Pancreas (tissue), 10 donors: ENCODE measurements around the gene METTL22. TPM values are rescaled to one million over a fixed set of nuclear protein-coding genes. Genes with fewer than 3 reads are reported as not detected.

Experiments
- ATAC-seq, 4 donors: fragments of 200-7000 bp; cut with Tn5 transposase; one replicate each; pipeline versions ENCODE4 v1.8.0 to v1.9.1; 2020; ENCODE audit warnings: mild to moderate bottlenecking in 4 of 4, moderate library complexity in 4 of 4
- DNase-seq, 6 donors: peaks; one replicate each; pipeline ENCODE4 v3.0.0-alpha.2; 2020
- FAIRE-seq: peaks from 2 replicates; lab custom pipeline; 2012; peaks lifted over from hg19 to GRCh38; lab: Jason Lieb, UNC
- H3K27ac ChIP-seq, 4 donors: fragments of 200-600 bp; sonication (generic); 1 replicate in 3 of 4; 2 replicates in 1 of 4; pipeline versions ENCODE4 v1.5.0 to v1.8.0; 2020
- H3K27me3 ChIP-seq, 4 donors: fragments of 200-600 bp; one replicate each; pipeline ENCODE4 v1.8.0; 2021
- H3K36me3 ChIP-seq, 3 donors: fragments of 200-600 bp; sonication (generic) in 1 of 3; one replicate each; pipeline versions ENCODE4 v1.5.0 to v1.8.0; 2020 to 2021
- H3K4me1 ChIP-seq, 3 donors: fragments of 200-600 bp; one replicate each; pipeline ENCODE4 v1.8.0; 2021
- H3K4me3 ChIP-seq, 4 donors: fragments of 200-600 bp; sonication (generic) in 2 of 4; one replicate each; pipeline versions ENCODE4 v1.5.0 to v1.8.0; 2020 to 2021
- H3K9me3 ChIP-seq, 4 donors: fragments of 200-600 bp; one replicate each; pipeline ENCODE4 v1.8.0; 2021
- WGBS, 2 donors: extraction: QIAGEN DNeasy Blood & Tissue Kit; methylation state at CpG; one replicate each; pipeline ENCODE4 v1.1.7; 2013; 5-methylcytosine and 5-hydroxymethylcytosine counted together
- intact Hi-C, 3 donors: fragments of 100-400 bp; cut with DNase I; formaldehyde crosslinking; loops; one replicate each; pipeline versions ENCODE4 v1.11.1 to v1.14.2; 2022
- polyA plus RNA-seq, 2 donors: library from polyadenylated mRNA; stranded (reverse); fragments of 200-250 nt; gene quantifications; one replicate each; pipeline ENCODE4 v1.2.3, GENCODE V29; 2013
- total RNA-seq, 6 donors: library from RNA; stranded (reverse); fragmentation: NEBNext Ultra II Directional in 4 of 6; extraction: Animal tissue kit (Norgen Biotek cat#: 25700) in 4 of 6; gene quantifications; one replicate each; pipeline versions ENCODE4 v1.2.1 to v1.2.4, GENCODE V29; 2021 to 2023
- TF ChIP-seq, protein P1 (sequence below), 4 donors: fragments of 200-600 bp; sonication (generic) in 3 of 4; IDR thresholded peaks; one replicate each; pipeline versions ENCODE4 v1.5.0 to v1.8.0; 2021; ENCODE audit warnings: antibody characterized with exemption in 4 of 4
- donor health status: healthy with polysubstance abuse.
- donor health status: DM: no; HTN: no; CAD: no; lungs with moderate emphysema.
- donor health status: DM: no; HTN: no; CAD: no.
- donor health status: control.
- donor health status: control.
- donor health status: Bipolar disorder and iron deficiency.
- donor health status: DM: yes; HTN: yes; CAD: no.
- donor health status: DM: no; HTN: no; CAD: no.
- donor health status: DM: no; HTN: no; CAD: no.
- donor health status: DM: yes; HTN: yes; CAD: no.

The METTL22 gene
- total and polyA plus RNA-seq, 8 donors: 9.7 to 38.9 (median 16.2) TPM

DNA sequence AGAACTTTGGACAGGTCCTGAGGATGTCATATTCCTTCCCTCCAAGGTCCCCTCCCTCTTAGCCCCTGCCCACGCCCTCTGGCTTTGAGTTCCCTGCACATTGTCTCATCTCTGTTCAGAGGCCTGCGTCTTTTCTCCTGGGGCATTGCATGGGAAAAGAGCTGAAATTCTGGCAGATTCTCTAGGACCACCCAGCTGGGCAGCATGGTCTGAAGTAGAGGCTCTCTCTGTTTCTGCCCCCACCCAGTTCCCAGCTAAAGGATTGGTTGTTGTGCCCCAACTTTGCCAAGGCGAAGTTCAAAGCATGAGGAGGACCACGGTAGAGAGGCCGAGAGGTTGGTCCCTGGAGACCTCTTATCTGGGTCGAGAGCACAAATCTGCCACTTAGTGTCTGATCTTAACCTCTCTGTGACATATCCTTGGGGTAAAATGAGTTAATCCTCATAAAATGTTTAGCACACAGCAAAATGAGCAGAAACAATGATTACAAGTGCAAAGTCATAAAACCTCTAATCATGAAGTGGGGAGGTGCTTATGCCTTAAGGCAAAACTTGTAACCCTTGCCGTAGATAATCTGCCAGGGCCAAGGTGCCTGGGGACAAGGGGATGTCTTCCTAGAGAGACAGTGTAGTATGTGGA is 55.4 kb downstream of the METTL22 start:
- H3K27ac ChIP-seq: peak overlapping the region in 2 of 4 donors; percentile 22 to 23
- DNase-seq (no peak), FAIRE-seq (no peak), ATAC-seq (no peak)
- WGBS, 2 donors: 35 to 41% methylated on average over 7 of the region's 7 CpGs
- H3K36me3 ChIP-seq: no peaks in the 10 kb centered on the region
- no peaks in the 10 kb centered on the region for H3K9me3 ChIP-seq
- H3K4me1 ChIP-seq: peaks cover 5 to 47% (median 13%) of the 10 kb centered on the region in 3 donors
- no peak overlapping the region for H3K4me3 ChIP-seq
- TF ChIP-seq, protein P1, sequence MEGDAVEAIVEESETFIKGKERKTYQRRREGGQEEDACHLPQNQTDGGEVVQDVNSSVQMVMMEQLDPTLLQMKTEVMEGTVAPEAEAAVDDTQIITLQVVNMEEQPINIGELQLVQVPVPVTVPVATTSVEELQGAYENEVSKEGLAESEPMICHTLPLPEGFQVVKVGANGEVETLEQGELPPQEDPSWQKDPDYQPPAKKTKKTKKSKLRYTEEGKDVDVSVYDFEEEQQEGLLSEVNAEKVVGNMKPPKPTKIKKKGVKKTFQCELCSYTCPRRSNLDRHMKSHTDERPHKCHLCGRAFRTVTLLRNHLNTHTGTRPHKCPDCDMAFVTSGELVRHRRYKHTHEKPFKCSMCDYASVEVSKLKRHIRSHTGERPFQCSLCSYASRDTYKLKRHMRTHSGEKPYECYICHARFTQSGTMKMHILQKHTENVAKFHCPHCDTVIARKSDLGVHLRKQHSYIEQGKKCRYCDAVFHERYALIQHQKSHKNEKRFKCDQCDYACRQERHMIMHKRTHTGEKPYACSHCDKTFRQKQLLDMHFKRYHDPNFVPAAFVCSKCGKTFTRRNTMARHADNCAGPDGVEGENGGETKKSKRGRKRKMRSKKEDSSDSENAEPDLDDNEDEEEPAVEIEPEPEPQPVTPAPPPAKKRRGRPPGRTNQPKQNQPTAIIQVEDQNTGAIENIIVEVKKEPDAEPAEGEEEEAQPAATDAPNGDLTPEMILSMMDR (IDR thresholded peaks at IDR 0.05): no peak
- intact Hi-C loops: no loop called here
- H3K27me3 ChIP-seq: no peaks in the 10 kb centered on the region

DNA sequence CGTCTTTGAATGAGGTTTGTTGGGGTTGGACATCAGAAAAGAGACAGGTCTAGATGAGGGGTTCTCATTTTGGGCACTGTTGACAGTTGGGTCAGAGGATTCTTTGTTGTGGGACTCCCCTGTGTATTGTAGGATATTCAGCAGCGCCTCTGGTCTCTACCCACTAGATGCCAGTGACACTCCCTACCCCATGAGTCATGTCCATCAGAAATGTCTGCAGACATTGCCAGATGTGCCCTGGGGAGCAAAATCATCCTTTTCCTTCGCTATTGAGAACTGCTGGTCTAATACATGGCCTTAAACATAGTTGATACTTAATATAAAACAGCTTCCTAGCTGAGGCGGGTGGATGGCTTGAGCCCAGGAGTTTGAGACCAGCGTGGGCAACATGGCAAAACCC is 56.0 kb downstream of the METTL22 start:
- no peak overlapping the region for H3K4me3 ChIP-seq
- ATAC-seq (no peak), FAIRE-seq (no peak), DNase-seq (no peak)
- TF ChIP-seq, protein P1 (IDR thresholded peaks at IDR 0.05): no peak
- intact Hi-C loops: no loop called here
- peaks cover 5 to 47% (median 13%) of the 10 kb centered on the region in 3 donors for H3K4me1 ChIP-seq
- H3K36me3 ChIP-seq: no peaks in the 10 kb centered on the region
- H3K27ac ChIP-seq: peak overlapping the region in 2 of 4 donors; percentile 23 to 28
- no peaks in the 10 kb centered on the region for H3K27me3 ChIP-seq
- WGBS, 2 donors: 43 to 45% methylated on average over 5 of the region's 5 CpGs
- H3K9me3 ChIP-seq: no peaks in the 10 kb centered on the region

DNA sequence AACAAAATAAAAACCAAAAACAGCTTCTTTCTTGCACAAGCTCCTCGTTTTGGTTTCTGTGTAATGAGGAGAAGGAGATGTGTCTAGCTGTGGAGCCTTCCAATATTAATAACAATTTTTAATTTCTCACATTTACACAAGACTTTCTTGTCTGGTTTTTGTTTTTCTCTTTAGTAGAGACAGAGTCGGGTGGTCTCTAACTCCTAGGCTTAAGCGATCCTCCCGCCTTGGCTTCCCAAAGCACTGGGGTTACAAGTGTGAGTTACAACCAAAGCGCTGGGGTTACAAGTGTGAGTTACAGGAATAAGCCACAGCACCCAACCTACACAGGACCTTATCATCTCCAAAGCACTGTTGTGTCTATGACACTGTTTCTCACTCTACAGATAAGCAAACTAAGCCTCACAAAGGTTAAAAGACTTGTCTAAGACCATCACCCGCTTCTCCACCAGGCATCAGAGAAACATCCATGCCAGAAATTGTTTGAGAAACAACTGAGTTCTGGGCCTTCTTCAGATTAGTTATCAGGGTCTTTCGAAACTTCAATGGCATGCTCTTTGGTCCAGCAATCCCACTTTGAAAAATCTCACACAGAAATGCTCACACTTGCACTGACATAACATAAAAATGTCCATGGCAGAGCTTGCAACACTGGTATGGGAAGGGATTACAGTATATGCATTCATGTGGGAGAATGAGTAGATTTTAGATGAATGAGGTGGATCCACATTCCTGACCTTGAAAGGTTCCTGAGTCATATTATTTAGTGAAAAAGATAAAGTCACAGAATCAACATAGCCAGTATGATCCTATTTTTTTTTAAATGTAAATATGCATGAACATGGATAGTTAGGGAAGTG is 56.8 kb downstream of the METTL22 start:
- TF ChIP-seq, protein P1 (IDR thresholded peaks at IDR 0.05): no peak
- ATAC-seq (peak; percentile 6 to 25 (median 10)), DNase-seq (no peak), FAIRE-seq (no peak)
- WGBS, 2 donors: 46 to 66% methylated on average over 7 of the region's 7 CpGs
- Histone ChIP-seq H3K36me3 (no peaks in the 10 kb centered on the region), H3K4me1 (peaks cover 5 to 47% (median 13%) of the 10 kb centered on the region in 3 donors), H3K27ac (peak overlapping the region in 2 of 4 donors; percentile 72 to 79), H3K27me3 (no peaks in the 10 kb centered on the region), H3K4me3 (no peak overlapping the region), H3K9me3 (no peaks in the 10 kb centered on the region)
- intact Hi-C loops: no loop called here

DNA sequence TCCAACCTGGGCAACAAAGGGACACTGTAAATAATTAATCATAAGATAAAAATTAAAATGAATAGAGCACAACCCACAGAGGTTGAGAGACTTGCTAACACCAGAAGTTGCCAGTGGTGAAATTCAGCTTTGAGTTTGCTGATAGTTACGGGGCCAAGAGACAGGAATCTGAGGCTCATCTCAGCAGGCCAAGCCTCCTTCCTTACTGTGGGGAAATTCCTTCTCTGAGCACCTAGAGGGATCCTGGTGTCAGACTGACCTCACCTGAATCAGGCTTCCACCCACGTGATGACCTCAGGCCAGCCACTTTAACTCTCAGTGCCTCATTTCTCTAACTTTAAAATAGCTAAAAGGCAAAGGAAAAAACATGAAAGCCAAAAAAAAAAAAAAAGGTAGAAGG is 57.7 kb downstream of the METTL22 start:
- intact Hi-C loops: no loop called here
- FAIRE-seq (no peak), ATAC-seq (peak in 2 of 4 donors; percentile 3 to 11), DNase-seq (no peak)
- 19 to 25% methylated on average over 2 of the region's 2 CpGs for WGBS, 2 donors
- Histone ChIP-seq H3K27me3 (no peaks in the 10 kb centered on the region), H3K9me3 (no peaks in the 10 kb centered on the region), H3K4me3 (no peak overlapping the region), H3K36me3 (no peaks in the 10 kb centered on the region), H3K27ac (peak overlapping the region in 3 of 4 donors; percentile 22 to 79 (median 72)), H3K4me1 (peaks cover 5 to 47% (median 13%) of the 10 kb centered on the region in 3 donors)
- TF ChIP-seq, protein P1 (IDR thresholded peaks at IDR 0.05): no peak
